Cerebellar cortex (tissue), 1 donor: ENCODE results near the gene ABCC6.
A peak's percentile ranks its signal among the peaks of the same experiment; 100 is the strongest.
"Not testable (repeated sequence)": the region's sequence is repeated elsewhere in the genome, so short reads cannot be mapped to it uniquely, and the experiment has no call there.

Source experiments
- DNase-seq: peaks from one replicate; pipeline ENCODE4 v3.0.0-alpha.2; 2015; ENCODE audit warnings: low spot score

The ABCC6 gene

DNA sequence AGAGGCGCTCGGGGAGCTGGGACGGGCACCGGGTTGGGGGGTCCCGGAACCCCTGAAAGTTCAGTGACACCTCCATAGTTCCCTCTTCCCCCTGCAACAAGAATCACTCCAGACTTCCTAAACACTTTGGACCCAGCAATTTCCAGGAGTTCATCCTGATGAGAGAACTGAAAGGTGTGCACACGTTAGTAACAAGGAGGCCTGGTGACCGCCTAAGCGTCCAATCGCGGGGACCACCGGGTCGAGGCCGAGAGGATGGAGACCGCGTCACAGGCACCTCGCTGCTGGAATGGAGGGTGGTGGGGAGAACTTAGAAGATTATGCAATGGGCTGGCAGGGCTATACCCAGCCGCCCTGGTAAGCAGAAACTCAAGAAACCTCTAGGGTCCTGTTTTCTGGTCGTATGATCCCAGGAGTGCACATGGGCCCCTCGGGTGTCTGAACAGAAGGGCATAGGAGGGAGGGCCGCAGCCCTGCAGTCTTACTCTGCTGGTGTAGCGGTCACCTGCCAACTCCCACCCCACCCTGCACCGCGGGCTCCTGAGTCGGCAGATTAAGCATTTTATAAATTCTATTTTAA, 458 bp upstream of the ABCC6 start:
- DNase-seq = not testable (repeated sequence)

DNA sequence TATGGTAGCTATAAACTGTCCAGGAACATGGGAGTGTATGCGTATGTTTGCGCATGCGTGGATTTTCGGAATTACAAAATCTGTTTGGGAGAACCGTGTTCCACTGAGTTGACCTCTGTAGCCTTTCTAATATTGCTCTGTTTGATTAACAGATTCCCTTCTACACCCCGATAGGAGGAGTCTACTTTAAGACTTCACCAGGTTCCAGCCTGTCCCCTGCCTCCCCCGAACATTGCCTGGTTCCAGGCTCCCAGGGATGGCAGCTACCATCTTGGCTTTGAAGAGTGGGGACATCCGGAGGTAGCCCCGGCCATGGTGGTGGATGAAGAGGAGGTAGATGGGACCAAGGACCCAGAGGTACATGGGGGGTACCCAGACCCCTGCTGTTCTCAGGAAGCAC, 1.9 kb downstream of the ABCC6 start:
- DNase-seq = not testable (repeated sequence)

- DNase-seq = not testable (repeated sequence)
Observed at GRCh38 chr16:16220449-16220848, 2.8 kb downstream of the ABCC6 start.

DNA sequence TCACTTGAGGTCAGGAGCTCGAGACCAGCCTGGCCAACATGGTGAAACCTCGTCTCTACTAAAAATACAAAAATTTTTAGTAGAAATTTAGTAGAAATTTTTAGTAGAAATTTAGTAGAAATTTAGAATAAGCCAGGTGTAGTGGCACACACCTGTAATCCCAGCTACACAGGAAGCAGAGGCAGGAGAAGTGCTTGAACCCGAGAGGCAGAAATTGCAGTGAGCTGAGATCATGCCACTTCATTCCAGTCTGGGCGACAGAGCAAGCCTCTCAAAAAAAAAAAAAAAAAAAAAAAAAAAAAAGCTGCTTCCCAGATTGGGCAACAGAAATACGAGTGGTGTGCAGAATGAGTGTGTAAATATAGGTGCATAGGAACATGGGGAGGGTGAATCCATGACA, 4.5 kb downstream of the ABCC6 start:
- DNase-seq = not testable (repeated sequence)

- DNase-seq = not testable (repeated sequence)
Observed at GRCh38 chr16:16218349-16218748, 4.9 kb downstream of the ABCC6 start.

DNA sequence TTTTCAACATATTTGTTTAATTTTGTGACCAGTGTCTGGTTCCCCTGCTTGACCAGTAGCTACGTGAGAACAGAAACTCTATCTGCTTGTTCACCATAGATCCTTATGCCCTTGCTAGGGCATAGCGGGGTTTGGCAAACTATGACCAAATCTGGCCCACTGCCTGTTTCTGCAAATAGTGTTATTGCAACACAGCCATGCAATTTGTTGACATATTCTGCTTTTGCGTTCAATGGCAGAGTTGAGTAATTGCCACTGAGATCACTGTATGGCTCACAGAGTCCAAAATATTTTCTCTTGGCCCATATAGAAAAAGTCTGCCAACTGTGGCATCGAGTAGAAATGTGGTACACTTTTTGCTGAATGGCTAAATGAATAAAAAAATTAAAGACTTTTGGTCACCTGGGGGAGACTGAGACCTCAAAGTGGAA, 9.4 kb downstream of the ABCC6 start:
- DNase-seq = not testable (repeated sequence)

- DNase-seq = not testable (repeated sequence)
Observed at GRCh38 chr16:16211404-16211803, 11.9 kb downstream of the ABCC6 start.

DNA sequence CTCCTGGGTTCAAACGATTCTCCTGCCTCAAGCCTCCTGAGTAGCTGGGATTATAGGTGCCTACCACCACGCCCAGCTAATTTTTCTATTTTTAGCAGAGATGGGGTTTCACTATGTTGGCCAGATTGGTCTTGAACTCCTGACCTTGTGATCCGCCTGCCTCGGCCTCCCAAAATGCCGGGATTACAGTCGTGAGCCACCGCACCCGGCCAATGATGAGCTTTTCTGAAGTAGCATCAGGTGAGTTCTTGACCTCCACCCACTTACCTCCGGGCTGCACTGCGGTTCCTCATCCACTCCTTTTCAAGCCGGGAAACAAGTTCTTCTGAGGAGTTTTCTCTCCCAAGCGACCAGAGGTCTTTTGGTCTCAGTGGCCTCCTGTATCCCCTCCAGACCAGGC, 14.8 kb downstream of the ABCC6 start:
- DNase-seq = not testable (repeated sequence)

GRCh38 chr16:16207787-16208334, 15.4 kb downstream of the ABCC6 start:
- not testable (repeated sequence) for DNase-seq

DNA sequence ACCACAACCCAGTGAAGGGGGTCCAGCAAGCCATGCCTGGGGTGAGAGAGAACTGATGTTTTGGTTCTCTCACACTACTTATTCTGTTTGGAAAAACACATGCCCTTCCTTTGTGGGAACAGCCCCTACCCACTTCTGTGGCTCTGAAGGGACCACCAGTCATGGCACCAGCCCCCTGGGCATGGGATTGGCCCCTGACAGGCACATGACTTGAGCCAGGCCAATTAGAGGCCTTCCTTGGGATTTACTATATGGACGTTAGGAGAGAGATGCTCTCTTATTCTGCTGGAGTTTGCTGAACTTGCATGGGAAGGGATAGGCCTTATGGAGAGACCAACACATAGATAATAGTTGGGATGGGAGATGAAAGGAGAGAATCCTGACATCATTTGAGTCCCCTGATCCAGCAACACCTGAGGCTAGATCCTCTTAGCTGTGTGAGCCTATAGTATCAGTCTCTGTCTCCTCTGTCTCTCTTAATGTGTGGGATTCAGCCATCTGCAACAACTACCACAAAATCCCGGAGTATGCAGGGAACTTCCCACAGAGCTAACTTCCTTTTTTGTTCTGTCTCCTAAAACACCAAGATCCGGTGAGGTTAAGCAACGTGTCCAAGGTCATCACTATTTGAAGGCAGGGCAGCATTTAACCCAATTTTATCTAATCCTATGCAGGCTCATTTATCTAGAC, 16.1 kb downstream of the ABCC6 start:
- DNase-seq = not testable (repeated sequence)

GRCh38 chr16:16205864-16206263, 17.4 kb downstream of the ABCC6 start:
- not testable (repeated sequence) for DNase-seq

GRCh38 chr16:16204552-16204951, 18.7 kb downstream of the ABCC6 start:
- not testable (repeated sequence) for DNase-seq

DNA sequence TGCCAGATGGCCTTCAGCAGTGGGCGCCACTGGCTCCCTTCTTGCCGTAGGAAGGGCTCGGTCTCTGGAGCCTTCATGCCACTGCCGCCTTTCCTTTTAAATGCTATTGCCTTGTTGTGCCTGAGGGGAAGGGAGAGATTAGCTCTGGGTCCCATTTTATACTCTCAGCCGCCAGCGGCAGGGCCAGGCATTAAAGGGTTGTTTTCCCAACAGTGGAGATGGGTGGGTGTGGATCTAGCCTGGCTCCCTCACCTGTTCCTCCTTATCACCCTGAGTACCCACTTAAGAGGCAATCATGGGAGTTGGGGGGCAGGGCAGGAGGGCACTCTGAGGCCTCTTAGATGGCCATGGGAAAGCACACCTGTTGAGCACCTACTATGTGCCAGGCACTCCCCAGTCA, 19.8 kb downstream of the ABCC6 start:
- DNase-seq = not testable (repeated sequence)

- DNase-seq = peak; percentile 47
Observed at GRCh38 chr16:16202400-16203143, 20.7 kb downstream of the ABCC6 start.

- not testable (repeated sequence) for DNase-seq
Observed at GRCh38 chr16:16201880-16202279, 21.4 kb downstream of the ABCC6 start.

GRCh38 chr16:16200391-16200790, 22.9 kb downstream of the ABCC6 start:
- not testable (repeated sequence) for DNase-seq

GRCh38 chr16:16199428-16199827, 23.9 kb downstream of the ABCC6 start:
- DNase-seq = not testable (repeated sequence)

- DNase-seq = no peak
Observed at GRCh38 chr16:16197966-16198365, 25.3 kb downstream of the ABCC6 start.

DNA sequence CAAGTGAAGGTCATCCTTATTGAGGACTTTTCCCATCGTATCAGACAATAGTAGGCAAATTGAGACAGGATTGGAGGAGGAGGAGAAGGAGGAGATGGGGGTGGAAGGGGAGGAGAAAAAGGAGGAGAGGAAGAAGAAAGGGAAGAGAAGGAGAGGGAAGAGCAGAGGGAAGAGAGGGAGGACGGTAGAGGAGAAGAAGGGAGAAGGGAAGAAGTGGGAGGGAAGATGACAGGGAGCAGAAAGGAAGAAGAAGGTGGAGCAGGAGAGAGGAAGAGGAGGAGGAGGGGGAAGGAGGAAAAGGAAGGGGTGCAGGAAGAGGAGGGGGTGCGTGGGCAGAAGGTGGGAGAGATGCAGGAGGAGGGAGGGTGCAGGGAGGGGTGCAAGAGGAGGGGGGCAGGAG, 26.0 kb downstream of the ABCC6 start:
- DNase-seq = no peak

DNA sequence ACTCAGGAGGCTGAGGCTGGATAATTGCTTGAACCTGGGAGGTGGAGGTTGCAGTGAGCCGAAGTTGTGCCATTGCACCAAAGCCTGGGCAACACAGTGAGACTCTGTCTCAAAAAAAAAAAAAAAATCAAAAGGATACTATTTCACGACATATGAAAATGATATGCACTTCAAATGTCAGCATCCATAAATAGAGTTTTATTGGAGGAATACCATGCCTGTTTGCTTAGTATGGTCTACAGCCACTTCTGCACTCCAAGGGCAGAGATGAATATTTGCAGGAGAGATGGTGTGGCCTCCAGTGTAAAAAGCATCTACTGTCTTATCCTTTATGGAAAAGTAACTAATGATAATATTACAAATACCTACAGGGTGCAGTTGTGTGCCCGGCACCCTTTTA, 27.2 kb downstream of the ABCC6 start:
- no peak for DNase-seq

DNA sequence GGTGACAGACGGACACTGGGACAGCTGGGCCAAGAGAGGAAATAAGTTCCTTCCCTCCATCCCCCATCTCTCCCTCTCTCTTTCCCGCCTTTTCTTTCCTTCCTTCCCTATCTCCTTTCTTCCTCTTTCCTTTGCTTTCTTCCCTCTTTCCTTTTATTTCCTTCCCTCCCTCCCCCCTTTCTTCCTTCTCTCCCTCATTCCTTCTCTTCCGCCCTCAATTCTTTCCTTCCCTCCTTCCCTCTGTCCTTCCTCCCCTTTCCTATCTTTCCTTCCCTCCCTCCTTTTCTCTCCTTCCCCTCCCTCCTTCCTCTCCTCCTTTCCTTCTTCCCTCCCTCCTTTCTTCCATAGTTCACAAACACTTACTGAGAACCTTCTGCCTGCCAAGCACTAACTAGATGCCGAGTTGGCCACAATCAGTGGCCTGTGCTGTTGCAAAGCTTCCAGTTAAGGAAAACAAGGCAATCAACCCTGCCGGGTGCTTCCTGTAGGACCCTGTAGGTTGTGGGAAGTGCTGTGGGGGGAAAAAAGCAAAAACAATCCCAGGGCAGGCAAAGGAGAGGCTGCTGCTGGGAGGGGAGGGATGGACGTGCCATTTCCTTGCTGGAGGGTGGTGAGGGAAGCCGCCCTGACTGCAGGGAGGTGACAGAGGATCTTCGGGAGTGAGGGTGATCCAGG, 31.7 kb downstream of the ABCC6 start:
- DNase-seq = no peak

- not testable (repeated sequence) for DNase-seq
Observed at GRCh38 chr16:16190966-16191365, 32.3 kb downstream of the ABCC6 start.
